GM12878 (cell line): Measurements from ENCODE around the gene SIGLEC14. TPM values are rescaled to one million over a fixed set of nuclear protein-coding genes. Genes with fewer than 3 reads are reported as not detected.
A peak's percentile ranks its signal among the peaks of the same experiment; 100 is the strongest.

Experiments
- ATF7 ChIP-seq: fragments of 450-650 bp; IDR thresholded peaks from 2 replicates; pipeline ENCODE4 v1.6.1; 2016; ENCODE audit warnings: low read depth, mild to moderate bottlenecking
- CEBPB ChIP-seq, 2 experiments: fragments of 150-350 bp in 1 of 2; IDR thresholded peaks; 2 replicates each; pipeline ENCODE4 v1.6.1; 2012 to 2014; ENCODE audit warnings: low read depth in 2 of 2, low read length in 2 of 2, borderline replicate concordance in 1 of 2, inconsistent platforms in 1 of 2
- CEBPZ ChIP-seq: fragments of 150-350 bp; IDR thresholded peaks from 2 replicates; pipeline ENCODE4 v1.6.1; 2016; ENCODE audit warnings: low read depth, low read length
- CREM ChIP-seq: IDR thresholded peaks from 2 replicates; pipeline ENCODE4 v1.6.1; 2014; ENCODE audit warnings: antibody characterized with exemption, low read depth
- IRF4 ChIP-seq: IDR thresholded peaks from 2 replicates; pipeline ENCODE4 v1.6.1; 2011; ENCODE audit warnings: low read depth, low read length
- MEF2B ChIP-seq: fragments of 450-650 bp; IDR thresholded peaks from 2 replicates; pipeline ENCODE4 v1.6.1; 2018; ENCODE audit warnings: mild to moderate bottlenecking, moderate library complexity; ENCODE audit not compliant: partially characterized antibody, poor library complexity, severe bottlenecking
- MTA2 ChIP-seq: fragments of 450-650 bp; IDR thresholded peaks from 2 replicates; pipeline ENCODE4 v1.6.1; 2016; ENCODE audit warnings: low read depth, mild to moderate bottlenecking, moderate library complexity
- MTA3 ChIP-seq: IDR thresholded peaks from 2 replicates; pipeline ENCODE4 v1.6.1; 2012; ENCODE audit warnings: low read length, inconsistent platforms, borderline replicate concordance
- PML ChIP-seq: IDR thresholded peaks from 2 replicates; pipeline ENCODE4 v1.6.1; 2012; ENCODE audit warnings: low read length, inconsistent platforms
- STAT1 ChIP-seq: fragments of 450-650 bp; conservative IDR thresholded peaks from 2 replicates; pipeline ENCODE4 v1.6.1; 2014; ENCODE audit warnings: antibody characterized with exemption, mild to moderate bottlenecking
- TBL1XR1 ChIP-seq: IDR thresholded peaks from 2 replicates; pipeline ENCODE4 v1.6.1; 2012; ENCODE audit warnings: low read depth, low read length, improper control_type of control experiment
- YBX1 ChIP-seq: fragments of 450-650 bp; IDR thresholded peaks from 2 replicates; pipeline ENCODE4 v1.6.1; 2016; ENCODE audit warnings: antibody characterized with exemption
- ZNF384 ChIP-seq: IDR thresholded peaks from 2 replicates; pipeline ENCODE4 v1.6.1; 2012; ENCODE audit warnings: low read depth, mild to moderate bottlenecking, low read length, improper control_type of control experiment, borderline replicate concordance
- polyA plus RNA-seq, 11 experiments: library from polyadenylated mRNA; depleted of rRNA in 4 of 11; unstranded in 6 of 11; stranded (reverse) in 5 of 11; fragments of >200 nt; fragmentation: Nextera tagmentation in 4 of 11; fragmentation: Illumina TruSeq in 1 of 11; extraction: Ambion mirVana in 4 of 11; extraction: Trizol in 1 of 11; gene quantifications; 1 replicate in 1 of 11; 2 replicates in 10 of 11; pipeline versions ENCODE4 v1.2.1 to v1.2.3, GENCODE V29; 2011 to 2016; ENCODE audit warnings: inconsistent platforms in 2 of 11, missing spikeins in 2 of 11, low read depth in 1 of 11
- total RNA-seq, 4 experiments: library from RNA; depleted of rRNA in 3 of 4; stranded (reverse); fragments of >200 nt in 3 of 4; fragmentation: Illumina TruSeq in 1 of 4; extraction: Trizol in 1 of 4; gene quantifications; 2 replicates each; pipeline versions ENCODE4 v1.2.1 to v1.2.3, GENCODE V29; 2013 to 2021
- TF ChIP-seq, protein P1 (sequence below): fragments of 450-650 bp; conservative IDR thresholded peaks from 2 replicates; pipeline ENCODE4 v1.6.1; 2017; ENCODE audit warnings: mild to moderate bottlenecking, moderate library complexity
- TF ChIP-seq, protein P2 (sequence below): fragments of 450-650 bp; formaldehyde crosslinking; IDR thresholded peaks from 2 replicates; pipeline ENCODE4 v1.4.0; 2022; ENCODE audit warnings: mild to moderate bottlenecking, moderate library complexity
- TF ChIP-seq, protein P3 (sequence below): fragments of 450-650 bp; IDR thresholded peaks from 2 replicates; pipeline ENCODE4 v1.6.1; 2017; ENCODE audit warnings: mild to moderate bottlenecking, moderate library complexity

Gene SIGLEC14
- total and polyA plus RNA-seq, 10 of the 15 experiments (the other 5 are each of a cell fraction or from before 2014, with no cell fraction given), result 0.57 to 8.4 (median 4.6) TPM

GRCh38 chr19:51607077-51607476, 39.5 kb downstream of the SIGLEC14 start (continued):
- TF ChIP-seq, protein P1, sequence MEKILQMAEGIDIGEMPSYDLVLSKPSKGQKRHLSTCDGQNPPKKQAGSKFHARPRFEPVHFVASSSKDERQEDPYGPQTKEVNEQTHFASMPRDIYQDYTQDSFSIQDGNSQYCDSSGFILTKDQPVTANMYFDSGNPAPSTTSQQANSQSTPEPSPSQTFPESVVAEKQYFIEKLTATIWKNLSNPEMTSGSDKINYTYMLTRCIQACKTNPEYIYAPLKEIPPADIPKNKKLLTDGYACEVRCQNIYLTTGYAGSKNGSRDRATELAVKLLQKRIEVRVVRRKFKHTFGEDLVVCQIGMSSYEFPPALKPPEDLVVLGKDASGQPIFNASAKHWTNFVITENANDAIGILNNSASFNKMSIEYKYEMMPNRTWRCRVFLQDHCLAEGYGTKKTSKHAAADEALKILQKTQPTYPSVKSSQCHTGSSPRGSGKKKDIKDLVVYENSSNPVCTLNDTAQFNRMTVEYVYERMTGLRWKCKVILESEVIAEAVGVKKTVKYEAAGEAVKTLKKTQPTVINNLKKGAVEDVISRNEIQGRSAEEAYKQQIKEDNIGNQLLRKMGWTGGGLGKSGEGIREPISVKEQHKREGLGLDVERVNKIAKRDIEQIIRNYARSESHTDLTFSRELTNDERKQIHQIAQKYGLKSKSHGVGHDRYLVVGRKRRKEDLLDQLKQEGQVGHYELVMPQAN, result no peak; the same call in 1 of the 2 replicates
- TF ChIP-seq, protein P2, sequence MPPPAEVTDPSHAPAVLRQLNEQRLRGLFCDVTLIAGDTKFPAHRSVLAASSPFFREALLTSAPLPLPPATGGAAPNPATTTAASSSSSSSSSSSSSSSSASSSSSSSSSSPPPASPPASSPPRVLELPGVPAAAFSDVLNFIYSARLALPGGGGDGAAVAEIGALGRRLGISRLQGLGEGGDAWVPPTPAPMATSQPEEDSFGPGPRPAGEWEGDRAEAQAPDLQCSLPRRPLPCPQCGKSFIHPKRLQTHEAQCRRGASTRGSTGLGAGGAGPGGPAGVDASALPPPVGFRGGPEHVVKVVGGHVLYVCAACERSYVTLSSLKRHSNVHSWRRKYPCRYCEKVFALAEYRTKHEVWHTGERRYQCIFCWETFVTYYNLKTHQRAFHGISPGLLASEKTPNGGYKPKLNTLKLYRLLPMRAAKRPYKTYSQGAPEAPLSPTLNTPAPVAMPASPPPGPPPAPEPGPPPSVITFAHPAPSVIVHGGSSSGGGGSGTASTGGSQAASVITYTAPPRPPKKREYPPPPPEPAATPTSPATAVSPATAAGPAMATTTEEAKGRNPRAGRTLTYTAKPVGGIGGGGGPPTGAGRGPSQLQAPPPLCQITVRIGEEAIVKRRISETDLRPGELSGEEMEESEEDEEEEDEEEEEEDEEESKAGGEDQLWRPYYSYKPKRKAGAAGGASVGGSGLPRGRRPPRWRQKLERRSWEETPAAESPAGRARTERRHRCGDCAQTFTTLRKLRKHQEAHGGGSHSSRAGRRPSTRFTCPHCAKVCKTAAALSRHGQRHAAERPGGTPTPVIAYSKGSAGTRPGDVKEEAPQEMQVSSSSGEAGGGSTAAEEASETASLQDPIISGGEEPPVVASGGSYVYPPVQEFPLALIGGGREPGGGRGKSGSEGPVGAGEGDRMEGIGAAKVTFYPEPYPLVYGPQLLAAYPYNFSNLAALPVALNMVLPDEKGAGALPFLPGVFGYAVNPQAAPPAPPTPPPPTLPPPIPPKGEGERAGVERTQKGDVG (CRISPR knock-in tag), result no peak
- TF ChIP-seq YBX1 (no peak), IRF4 (peak; percentile 99), CREM (peak; percentile 96), MTA3 (peak; percentile 96; the same call in 1 of the 2 replicates), PML (peak; percentile 90), ZNF384 (no peak), MEF2B (peak; percentile 69), STAT1 (no peak), TBL1XR1 (peak; percentile 98), CEBPB (IDR thresholded peaks at IDR 0.05; ENCODE audit: borderline replicate concordance in 1 of 2, low read depth in 2 of 2, low read length in 2 of 2) (peak in 1 of 2 experiments; percentile 93; a peak in 1 of 4 replicates), MTA2 (peak; percentile 93), ATF7 (peak; percentile 87), CEBPZ (no peak)
- TF ChIP-seq, protein P3, sequence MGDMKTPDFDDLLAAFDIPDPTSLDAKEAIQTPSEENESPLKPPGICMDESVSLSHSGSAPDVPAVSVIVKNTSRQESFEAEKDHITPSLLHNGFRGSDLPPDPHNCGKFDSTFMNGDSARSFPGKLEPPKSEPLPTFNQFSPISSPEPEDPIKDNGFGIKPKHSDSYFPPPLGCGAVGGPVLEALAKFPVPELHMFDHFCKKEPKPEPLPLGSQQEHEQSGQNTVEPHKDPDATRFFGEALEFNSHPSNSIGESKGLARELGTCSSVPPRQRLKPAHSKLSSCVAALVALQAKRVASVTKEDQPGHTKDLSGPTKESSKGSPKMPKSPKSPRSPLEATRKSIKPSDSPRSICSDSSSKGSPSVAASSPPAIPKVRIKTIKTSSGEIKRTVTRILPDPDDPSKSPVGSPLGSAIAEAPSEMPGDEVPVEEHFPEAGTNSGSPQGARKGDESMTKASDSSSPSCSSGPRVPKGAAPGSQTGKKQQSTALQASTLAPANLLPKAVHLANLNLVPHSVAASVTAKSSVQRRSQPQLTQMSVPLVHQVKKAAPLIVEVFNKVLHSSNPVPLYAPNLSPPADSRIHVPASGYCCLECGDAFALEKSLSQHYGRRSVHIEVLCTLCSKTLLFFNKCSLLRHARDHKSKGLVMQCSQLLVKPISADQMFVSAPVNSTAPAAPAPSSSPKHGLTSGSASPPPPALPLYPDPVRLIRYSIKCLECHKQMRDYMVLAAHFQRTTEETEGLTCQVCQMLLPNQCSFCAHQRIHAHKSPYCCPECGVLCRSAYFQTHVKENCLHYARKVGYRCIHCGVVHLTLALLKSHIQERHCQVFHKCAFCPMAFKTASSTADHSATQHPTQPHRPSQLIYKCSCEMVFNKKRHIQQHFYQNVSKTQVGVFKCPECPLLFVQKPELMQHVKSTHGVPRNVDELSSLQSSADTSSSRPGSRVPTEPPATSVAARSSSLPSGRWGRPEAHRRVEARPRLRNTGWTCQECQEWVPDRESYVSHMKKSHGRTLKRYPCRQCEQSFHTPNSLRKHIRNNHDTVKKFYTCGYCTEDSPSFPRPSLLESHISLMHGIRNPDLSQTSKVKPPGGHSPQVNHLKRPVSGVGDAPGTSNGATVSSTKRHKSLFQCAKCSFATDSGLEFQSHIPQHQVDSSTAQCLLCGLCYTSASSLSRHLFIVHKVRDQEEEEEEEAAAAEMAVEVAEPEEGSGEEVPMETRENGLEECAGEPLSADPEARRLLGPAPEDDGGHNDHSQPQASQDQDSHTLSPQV, result no peak
